ENCODE measurements around the gene CCDC69.
"Not testable (repeated sequence)": the region's sequence is repeated elsewhere in the genome, so short reads cannot be mapped to it uniquely, and the experiment has no call there.

The CCDC69 gene

GRCh38 chr5:151189151-151189550, 34.7 kb downstream of the CCDC69 start:
- DNase-seq (ENCODE audit: low read depth) = no peak

- DNase-seq (ENCODE audit: low read depth) = no peak
Measured at GRCh38 chr5:151186538-151186937, 37.4 kb downstream of the CCDC69 start.

- no peak for DNase-seq (ENCODE audit: low read depth)
Measured at GRCh38 chr5:151186052-151186451, 37.8 kb downstream of the CCDC69 start.

DNA sequence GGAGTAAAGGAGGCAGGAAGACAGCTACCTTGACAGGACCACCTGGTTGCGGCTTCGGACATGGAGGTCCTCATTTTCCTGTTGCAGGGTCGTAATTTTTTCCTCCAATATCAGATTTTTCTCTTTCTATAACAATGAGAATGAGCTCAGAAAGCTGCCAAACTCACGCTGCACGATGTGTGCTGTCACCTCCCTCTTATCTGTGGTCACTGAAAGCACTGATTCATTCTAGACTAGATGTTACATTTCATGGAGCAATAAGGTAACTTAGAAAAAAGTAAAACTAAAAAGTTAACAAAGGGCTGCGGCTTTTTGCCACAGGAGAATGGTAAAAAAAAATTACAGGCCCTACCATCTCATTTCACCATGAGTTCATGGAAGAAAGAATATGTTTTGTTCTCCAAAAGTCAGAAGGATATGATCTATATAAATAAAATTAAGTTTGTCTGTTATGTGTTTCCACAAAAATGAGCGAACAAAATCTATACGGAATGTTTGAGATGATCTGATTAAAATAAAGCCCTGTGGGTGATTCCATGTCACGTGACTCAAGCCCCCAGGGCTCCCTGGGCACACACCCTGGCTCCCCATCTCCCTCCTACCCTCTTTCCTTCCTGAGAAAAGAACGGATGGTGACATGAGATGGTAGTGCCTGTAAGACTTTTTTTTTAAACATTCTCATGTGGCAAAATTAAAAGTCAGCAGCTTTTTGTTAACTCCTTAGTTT, 39.4 kb downstream of the CCDC69 start:
- no peak for DNase-seq (ENCODE audit: low read depth)

- no peak for DNase-seq (ENCODE audit: low read depth)
Measured at GRCh38 chr5:151183456-151184245, 40.2 kb downstream of the CCDC69 start.

DNA sequence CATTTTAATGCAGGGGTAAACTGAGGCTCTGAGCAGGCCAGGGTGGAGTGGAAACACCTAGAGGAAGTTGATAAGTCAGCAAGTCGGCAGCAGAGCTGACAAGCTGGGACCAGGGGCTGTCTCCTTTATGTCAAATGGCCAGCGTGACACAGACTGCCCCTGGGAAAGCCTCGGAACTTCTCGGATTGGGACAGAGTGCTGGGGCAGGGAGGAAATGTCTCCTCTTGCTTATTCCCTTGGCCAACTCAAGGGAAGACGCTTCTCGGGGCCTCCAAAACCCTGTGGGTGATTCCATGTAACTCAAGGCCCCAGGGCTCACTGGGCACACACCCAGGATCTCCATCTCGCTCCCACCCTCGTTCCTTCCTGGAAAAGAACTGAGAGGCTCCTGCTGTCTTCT, 40.9 kb downstream of the CCDC69 start:
- DNase-seq (ENCODE audit: low read depth) = no peak

- DNase-seq (ENCODE audit: low read depth) = no peak
Measured at GRCh38 chr5:151182524-151182900, 41.4 kb downstream of the CCDC69 start.

DNA sequence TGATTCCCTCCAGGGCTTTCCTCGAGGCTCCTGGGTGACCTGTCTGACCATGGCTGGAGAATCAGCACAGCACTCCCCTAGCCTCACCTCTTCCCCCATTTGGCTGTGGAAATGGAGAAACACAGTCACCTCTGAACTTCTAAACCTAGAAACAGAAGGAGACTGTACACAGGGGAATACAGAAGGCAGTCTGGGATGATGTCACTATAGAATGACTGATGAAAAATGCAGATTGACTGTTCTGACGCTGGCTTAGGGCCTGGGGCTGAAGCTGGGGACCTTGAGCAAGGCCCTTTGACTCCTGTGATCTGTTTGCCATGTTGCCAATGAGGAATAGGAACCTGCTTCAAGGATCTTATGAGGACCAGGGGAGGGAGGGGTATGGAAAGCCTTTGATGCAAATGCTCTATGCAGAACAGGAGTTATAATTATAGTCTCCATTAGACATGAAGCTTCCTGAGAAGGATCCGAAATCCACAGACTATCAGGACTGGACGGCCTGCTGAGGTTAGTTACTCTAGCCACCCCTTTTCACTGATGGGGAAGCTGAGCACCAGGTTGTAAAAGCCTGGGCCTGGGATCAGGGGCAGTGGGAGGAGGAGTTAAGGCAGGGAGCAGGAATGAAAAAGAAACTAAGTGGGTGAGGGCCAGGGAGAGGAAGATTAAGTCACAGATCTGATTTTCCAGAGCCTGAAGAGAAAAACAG, 41.9 kb downstream of the CCDC69 start:
- DNase-seq (ENCODE audit: low read depth) = no peak

DNA sequence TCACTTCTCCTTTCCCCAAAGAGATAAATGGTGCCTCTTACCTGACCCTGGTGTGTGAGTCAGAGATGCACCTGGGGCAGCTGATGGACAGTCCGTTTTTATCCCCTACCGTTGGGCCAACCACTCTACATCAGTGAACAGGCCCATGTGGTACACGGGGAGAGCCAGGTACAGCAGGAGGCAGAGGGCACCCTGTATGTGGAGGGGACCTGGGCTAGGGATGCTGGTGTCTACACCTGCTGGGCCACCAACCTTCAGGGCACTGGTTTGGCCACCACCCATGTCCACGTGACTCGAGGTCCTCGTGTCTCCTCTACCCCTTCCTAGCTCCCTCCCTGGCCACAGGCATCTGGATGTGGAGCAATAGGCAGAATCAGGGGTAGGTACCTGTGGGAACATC, 43.6 kb downstream of the CCDC69 start:
- no peak for DNase-seq (ENCODE audit: low read depth)

DNA sequence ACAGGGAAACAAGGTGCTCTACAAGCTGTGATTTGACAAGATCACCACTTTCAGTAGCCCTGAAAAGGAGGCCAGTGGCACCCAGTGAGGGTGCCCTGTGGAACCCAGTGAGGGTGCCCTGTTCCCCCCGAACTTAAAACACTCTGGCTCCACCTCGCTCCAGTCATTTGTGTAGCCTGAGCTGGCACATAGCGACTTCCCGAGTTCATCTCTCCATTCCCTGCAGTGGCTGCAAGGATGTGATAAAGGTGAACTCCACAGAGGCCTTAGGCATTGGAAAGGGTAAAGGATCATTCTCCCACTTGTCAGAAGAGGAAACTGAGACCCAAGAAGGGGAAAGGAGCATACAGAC, 44.4 kb downstream of the CCDC69 start:
- DNase-seq (ENCODE audit: low read depth) = no peak

DNA sequence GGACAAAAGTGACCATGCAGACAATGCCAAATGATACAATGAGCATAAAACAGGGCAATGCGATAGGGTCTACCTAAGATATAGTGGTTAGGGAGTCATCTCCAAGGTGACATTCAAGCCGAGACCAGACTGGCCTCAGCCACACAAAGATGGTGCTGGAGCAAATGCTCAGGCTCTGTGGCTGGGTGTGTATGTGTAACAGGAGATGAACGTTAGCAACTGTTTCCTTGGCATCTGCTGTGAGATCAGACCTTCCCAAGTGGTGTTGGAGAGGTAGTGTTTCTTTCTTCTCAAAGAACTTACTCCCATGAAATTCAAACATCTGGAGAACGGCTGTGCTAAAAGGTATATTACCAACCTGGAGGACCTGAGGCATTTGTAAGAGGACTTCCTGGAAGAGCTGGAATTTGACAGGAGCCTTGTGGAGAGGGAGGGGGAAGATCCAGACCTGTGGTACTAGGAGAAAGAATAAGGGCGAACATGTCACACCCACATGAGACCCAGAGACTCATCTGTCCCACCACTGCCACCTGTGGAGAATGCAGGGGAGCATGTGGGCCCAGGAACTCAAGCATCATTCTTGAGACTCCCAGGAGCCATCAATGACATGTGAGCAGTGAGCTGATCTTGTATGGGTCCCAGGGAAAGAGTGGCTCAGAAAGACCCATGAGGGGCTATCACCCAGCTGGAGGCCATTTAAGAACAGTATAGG, 45.0 kb downstream of the CCDC69 start:
- DNase-seq (ENCODE audit: low read depth) = no peak

GRCh38 chr5:151178372-151178771, 45.5 kb downstream of the CCDC69 start:
- no peak for DNase-seq (ENCODE audit: low read depth)

DNA sequence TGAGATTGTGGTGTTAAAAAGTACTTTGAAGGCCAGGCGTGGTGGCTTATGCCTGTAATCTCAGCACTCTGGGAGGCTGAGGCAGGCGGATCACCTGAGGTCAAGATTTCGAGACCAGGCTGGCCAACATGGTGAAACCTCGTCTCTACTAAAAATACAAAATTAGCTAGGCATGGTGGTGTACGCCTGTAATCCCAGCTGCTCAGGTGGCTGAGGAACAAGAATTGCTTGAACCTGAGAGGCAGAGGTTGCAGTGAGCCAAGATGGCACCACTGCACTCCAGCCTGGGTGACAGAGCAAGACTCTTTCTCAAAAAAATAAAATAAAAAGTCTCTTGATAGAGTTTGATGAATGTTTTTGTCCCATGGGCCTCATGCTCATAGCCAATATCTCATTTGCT, 47.6 kb downstream of the CCDC69 start:
- not testable (repeated sequence) for DNase-seq (ENCODE audit: low read depth)

DNA sequence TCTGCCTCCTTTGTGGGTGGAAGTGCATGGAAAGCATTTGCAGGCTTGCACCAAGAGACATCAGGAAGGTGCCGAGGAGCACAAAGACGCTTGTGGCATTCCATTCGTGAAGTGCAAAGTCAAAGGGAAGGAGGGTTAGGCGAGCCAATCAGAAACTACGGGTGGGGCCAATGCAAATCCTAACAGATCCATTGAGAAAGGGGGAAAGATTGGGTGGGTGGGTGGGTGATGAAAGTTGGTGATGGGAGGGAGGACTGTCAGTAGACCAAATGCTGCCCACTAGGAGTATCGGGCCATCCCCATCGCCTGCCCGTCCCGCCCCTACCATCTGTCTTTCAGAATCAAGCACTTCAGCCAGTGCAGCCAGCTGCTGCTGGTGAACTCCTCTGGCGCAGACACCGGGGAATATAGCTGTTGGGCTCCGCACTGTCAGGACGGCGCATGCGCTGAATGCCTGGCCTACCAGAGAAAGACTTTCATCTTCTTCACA, 49.2 kb downstream of the CCDC69 start:
- DNase-seq (ENCODE audit: low read depth) = no peak

DNA sequence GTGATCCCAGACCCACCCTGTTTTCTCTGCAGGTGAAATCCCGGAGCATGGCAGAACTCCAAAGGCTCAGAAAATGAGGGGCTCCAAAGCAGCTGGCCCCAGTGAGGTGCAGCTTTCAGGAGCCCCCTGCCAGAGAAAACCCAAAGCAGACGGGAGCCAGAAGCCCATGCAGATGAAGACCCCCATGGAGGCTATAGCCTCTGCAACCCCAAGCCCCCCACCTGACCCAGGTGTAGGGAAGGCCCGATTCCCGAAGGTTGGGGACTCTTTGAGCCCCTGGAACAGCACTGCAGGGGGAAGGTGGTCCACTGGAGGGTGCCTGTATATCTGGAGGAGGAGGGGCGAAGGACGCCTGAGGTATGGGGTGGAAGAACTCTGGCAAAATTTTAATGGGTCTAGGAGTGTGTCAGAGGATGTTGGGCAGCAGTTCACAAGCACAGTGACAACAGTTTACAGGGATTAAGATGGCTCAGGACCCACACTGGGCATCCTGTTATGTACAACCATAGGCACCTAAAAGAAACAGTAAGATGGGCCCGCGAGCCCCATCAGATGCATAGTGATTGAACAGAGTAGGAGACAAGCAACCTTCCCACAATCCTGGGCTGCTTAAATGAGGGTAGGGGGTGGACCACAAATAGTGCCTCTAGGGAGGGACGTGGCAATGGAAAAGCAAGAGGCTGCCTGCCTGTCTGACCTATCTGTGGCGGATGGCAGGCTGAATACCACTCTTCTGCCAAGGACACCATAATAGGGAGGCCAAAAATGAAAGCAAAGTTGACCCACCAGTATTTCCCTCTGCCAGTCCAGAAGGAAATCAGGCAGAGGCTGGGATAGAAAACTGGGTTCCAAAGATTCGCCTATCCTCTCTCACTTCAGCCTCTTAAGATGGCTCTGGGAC, 49.9 kb downstream of the CCDC69 start:
- no peak for DNase-seq (ENCODE audit: low read depth)

- DNase-seq (ENCODE audit: low read depth) = no peak
Measured at GRCh38 chr5:151171529-151171928, 52.4 kb downstream of the CCDC69 start.

- no peak for DNase-seq (ENCODE audit: low read depth)
Measured at GRCh38 chr5:151168602-151169344, 55.1 kb downstream of the CCDC69 start.

- DNase-seq (ENCODE audit: low read depth) = no peak
Measured at GRCh38 chr5:151167022-151167421, 56.9 kb downstream of the CCDC69 start.

DNA sequence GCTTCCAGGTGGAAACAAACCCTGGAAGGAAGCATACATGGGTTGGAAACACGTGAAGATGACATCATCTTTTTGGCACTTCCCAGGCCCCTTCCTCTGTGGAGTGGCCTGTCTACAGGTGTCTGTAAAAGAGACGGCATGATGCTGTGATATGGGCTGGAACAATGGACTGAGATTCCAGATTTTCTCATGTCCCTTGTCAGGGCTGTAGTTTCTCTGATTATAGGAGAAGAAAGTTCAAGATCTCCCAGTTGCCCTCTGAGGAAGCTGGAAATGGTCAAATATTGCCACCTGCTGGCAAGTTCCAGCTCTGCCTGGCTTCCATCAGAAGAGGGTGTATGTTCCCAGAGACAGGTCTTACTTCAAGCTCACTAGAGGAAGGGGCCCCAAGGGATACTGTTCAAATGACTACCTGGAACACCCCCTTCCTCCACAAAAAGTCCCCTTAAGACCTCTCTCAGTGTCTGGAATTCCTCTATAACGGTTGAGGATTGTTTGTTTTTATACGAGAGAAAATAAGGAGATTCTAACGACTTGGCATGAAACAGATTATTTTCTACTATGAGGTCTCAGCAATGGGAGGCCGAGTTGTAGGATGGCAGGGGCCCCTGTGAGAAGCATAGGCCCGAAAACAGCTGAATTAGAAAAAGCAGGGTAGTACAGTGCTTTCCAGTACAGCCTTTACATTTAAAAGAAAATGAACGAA, 59.1 kb downstream of the CCDC69 start:
- peak; percentile 77 for DNase-seq (ENCODE audit: low read depth)

DNA sequence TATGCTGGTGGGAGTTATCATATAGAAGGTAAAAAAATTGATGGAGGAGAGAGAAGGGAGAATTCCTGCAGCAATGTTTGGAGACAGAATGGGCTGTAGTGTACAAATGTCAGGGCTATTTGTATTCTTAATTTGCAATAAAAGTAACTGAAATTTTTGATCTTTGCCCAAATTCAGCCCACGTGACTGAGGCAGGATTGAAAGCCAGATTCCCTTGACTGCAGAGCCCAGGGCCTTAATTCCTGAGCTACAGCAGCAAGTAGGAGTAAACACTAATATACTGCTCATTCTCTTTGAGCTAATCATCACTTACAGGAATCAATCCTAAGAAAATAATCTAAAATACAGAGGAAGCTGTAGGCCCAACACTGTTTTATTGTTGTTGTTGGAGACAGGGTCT, 61.1 kb downstream of the CCDC69 start:
- DNase-seq (ENCODE audit: low read depth) = no peak

All from activated T-cell treated with anti-CD3 and anti-CD28 coated beads for 24 hours (primary cell).